SH-SY5Y (cell line): Measurements from ENCODE around the gene SLC8A2.

Experiments used
- GATA2 ChIP-seq: IDR thresholded peaks from 2 replicates; pipeline ENCODE4 v1.6.1; 2011; ENCODE audit warnings: mild to moderate bottlenecking, low read depth, low read length
- GATA3 ChIP-seq: IDR thresholded peaks from 2 replicates; pipeline ENCODE4 v1.6.1; 2011; ENCODE audit warnings: low read depth, mild to moderate bottlenecking, low read length, moderate library complexity

- TF ChIP-seq GATA2 (no peak), GATA3 (no peak)
These were observed 57.2 kb downstream of the SLC8A2 start for GRCh38 chr19:47414469-47414868.
